ENCODE measurements around the gene NAALADL2. TPM values are rescaled to one million over a fixed set of nuclear protein-coding genes. Genes with fewer than 3 reads are reported as not detected.

NAALADL2 gene
- polyA plus RNA-seq, 3 donors = not detected

DNA sequence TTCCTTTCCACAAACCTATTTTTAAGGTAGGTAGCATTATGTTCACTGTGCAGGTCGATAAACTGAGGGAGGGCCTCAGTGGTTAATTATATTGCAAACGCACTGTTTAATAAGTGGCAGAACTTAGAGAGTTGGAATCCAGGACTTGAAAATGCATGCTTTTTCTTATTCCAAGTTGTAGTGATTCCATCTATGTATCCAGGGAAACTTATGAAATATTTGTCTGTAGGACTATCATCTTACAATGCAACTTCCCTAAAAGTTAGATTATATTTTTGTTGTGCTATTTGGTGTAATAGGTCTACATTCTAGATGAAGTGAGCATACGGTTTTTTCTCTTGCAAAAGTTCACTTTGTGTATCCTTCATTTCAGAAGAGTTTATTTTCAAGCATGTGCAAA, 419.5 kb downstream of the NAALADL2 start:
- H3K27me3 Mint-ChIP-seq (ENCODE audit: low read depth in 3 of 3) = peaks cover 0 to 2% (median 0%) of the 10 kb centered on the region in 3 donors

DNA sequence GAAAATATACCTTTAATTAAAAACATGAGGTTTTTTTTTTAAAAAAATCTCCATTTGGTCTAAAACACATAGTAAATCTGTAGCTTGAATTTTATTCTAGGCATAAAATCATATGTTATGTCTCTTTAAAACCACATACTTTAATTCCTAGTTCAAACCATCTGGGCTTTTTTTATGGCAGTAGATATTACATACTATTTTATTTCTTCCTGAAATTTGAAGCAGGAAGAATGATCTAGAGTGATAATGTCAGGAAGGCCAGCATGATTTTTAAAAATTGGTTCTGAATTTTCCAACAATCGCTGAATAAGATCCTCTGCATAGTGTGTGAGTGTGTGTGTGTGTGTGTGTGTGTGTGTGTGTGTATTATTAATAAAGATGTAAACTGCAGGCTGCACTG, 420.3 kb downstream of the NAALADL2 start:
- no peak overlapping the region for H3K27ac ChIP-seq (ENCODE audit: low read depth in 1 of 2, low read length in 2 of 2)
- H3K27ac Mint-ChIP-seq = no peak overlapping the region
- no peaks in the 10 kb centered on the region for H3K79me2 ChIP-seq (ENCODE audit: insufficient read depth, low read length)
- H2AFZ ChIP-seq (ENCODE audit: insufficient read depth, low read depth, low read length, poor library complexity, severe bottlenecking) = no peak overlapping the region
- H3K27me3 Mint-ChIP-seq (ENCODE audit: low read depth in 3 of 3) = peaks cover 0 to 2% (median 0%) of the 10 kb centered on the region in 3 donors
- H3K36me3 ChIP-seq (replicated peaks in 1 of 2; ENCODE audit: control insufficient read depth in 1 of 2, insufficient read depth in 2 of 2, low read length in 2 of 2) = no peaks in the 10 kb centered on the region
- no peak overlapping the region for H3K9ac ChIP-seq (ENCODE audit: insufficient read depth, low read length, poor library complexity, severe bottlenecking)
- no peaks in the 10 kb centered on the region for H3K27me3 ChIP-seq (ENCODE audit: control insufficient read depth in 2 of 2, insufficient read depth in 2 of 2, low read length in 2 of 2)
- H3K4me3 ChIP-seq (replicated peaks in 1 of 3; ENCODE audit: low read depth in 2 of 3, low read length in 3 of 3) = no peak overlapping the region
- TF ChIP-seq, protein P1, sequence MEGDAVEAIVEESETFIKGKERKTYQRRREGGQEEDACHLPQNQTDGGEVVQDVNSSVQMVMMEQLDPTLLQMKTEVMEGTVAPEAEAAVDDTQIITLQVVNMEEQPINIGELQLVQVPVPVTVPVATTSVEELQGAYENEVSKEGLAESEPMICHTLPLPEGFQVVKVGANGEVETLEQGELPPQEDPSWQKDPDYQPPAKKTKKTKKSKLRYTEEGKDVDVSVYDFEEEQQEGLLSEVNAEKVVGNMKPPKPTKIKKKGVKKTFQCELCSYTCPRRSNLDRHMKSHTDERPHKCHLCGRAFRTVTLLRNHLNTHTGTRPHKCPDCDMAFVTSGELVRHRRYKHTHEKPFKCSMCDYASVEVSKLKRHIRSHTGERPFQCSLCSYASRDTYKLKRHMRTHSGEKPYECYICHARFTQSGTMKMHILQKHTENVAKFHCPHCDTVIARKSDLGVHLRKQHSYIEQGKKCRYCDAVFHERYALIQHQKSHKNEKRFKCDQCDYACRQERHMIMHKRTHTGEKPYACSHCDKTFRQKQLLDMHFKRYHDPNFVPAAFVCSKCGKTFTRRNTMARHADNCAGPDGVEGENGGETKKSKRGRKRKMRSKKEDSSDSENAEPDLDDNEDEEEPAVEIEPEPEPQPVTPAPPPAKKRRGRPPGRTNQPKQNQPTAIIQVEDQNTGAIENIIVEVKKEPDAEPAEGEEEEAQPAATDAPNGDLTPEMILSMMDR (IDR thresholded peaks at IDR 0.05) = no peak
- H3K4me1 Mint-ChIP-seq = no peaks in the 10 kb centered on the region
- H4K20me1 ChIP-seq (ENCODE audit: insufficient read depth, low read length) = no peaks in the 10 kb centered on the region
- H3K4me3 Mint-ChIP-seq = no peak overlapping the region
- H3K9me3 ChIP-seq (replicated peaks in 1 of 2; ENCODE audit: control insufficient read depth in 1 of 2, insufficient read depth in 1 of 2, low read length in 2 of 2) = no peaks in the 10 kb centered on the region
- peaks cover 0 to 5% (median 2%) of the 10 kb centered on the region in 7 donors for H3K9me3 Mint-ChIP-seq
- no peak overlapping the region for H3K4me2 ChIP-seq (replicated peaks; ENCODE audit: extremely low read depth, low read length, poor library complexity, severe bottlenecking)
- no CpG with 5 or more reads among the region's 1 CpG for WGBS (ENCODE audit: insufficient coverage)
- intact Hi-C loops (cut with micrococcal nuclease) = no loop called here
- no peaks in the 10 kb centered on the region for H3K4me1 ChIP-seq (ENCODE audit: control insufficient read depth in 1 of 2, insufficient read depth in 2 of 2, low read length in 2 of 2)
- H3K36me3 Mint-ChIP-seq = no peaks in the 10 kb centered on the region
- DNase-seq = no peak

More for the DNA sequence above, 419.5 kb downstream of the NAALADL2 start:
- TF ChIP-seq, protein P1 (IDR thresholded peaks at IDR 0.05) = no peak
- Mint-ChIP-seq H3K27ac (no peak overlapping the region), H3K4me1 (no peaks in the 10 kb centered on the region), H3K9me3 (peaks cover 0 to 7% (median 2%) of the 10 kb centered on the region in 7 donors), H3K4me3 (no peak overlapping the region), H3K36me3 (no peaks in the 10 kb centered on the region)
- Histone ChIP-seq H3K79me2 (ENCODE audit: insufficient read depth, low read length) (no peaks in the 10 kb centered on the region), H2AFZ (ENCODE audit: insufficient read depth, low read depth, low read length, poor library complexity, severe bottlenecking) (no peak overlapping the region), H3K9ac (ENCODE audit: insufficient read depth, low read length, poor library complexity, severe bottlenecking) (no peak overlapping the region), H3K36me3 (replicated peaks in 1 of 2; ENCODE audit: control insufficient read depth in 1 of 2, insufficient read depth in 2 of 2, low read length in 2 of 2) (no peaks in the 10 kb centered on the region), H3K4me2 (replicated peaks; ENCODE audit: extremely low read depth, low read length, poor library complexity, severe bottlenecking) (no peak overlapping the region), H3K4me3 (replicated peaks in 1 of 3; ENCODE audit: low read depth in 2 of 3, low read length in 3 of 3) (no peak overlapping the region), H3K27me3 (ENCODE audit: control insufficient read depth in 2 of 2, insufficient read depth in 2 of 2, low read length in 2 of 2) (no peaks in the 10 kb centered on the region), H3K4me1 (ENCODE audit: control insufficient read depth in 1 of 2, insufficient read depth in 2 of 2, low read length in 2 of 2) (no peaks in the 10 kb centered on the region), H3K9me3 (replicated peaks in 1 of 2; ENCODE audit: control insufficient read depth in 1 of 2, insufficient read depth in 1 of 2, low read length in 2 of 2) (no peaks in the 10 kb centered on the region), H4K20me1 (ENCODE audit: insufficient read depth, low read length) (no peaks in the 10 kb centered on the region), H3K27ac (ENCODE audit: low read depth in 1 of 2, low read length in 2 of 2) (no peak overlapping the region)
- intact Hi-C loops (cut with micrococcal nuclease) = no loop called here
- no CpG with 5 or more reads among the region's 3 CpGs for WGBS (ENCODE audit: insufficient coverage)
- DNase-seq = no peak

Measured in CD14-positive monocyte (primary cell).